IMR-90 (cell line): ENCODE results near the gene SLC2A8. TPM values are rescaled to one million over a fixed set of nuclear protein-coding genes. Genes with fewer than 3 reads are reported as not detected.

Experiments
- ATAC-seq: fragments of 200-7000 bp; cut with Tn5 transposase; 2 replicates; pipeline ENCODE4 v1.9.1; 2020; ENCODE audit warnings: low read depth, mild to moderate bottlenecking, moderate library complexity
- BruUV-seq: library from RNA; stranded (reverse); fragments of 400-500 nt; replicated peaks from 2 replicates; lab custom pipeline; 2021; lab: Mats Ljungman, UMichigan
- CTCF ChIA-PET: fragments of 300-600 bp; formaldehyde crosslinking; extraction: SDS; loops from one replicate; lab custom pipeline; 2021; ENCODE audit warnings: antibody characterized with exemption; lab: Yijun Ruan, JAX
- POLR2A ChIA-PET: fragments of 300-600 bp; sonication (Branson Sonifier 250); formaldehyde crosslinking; loops from one replicate; lab custom pipeline; 2022; ENCODE audit warnings: antibody characterized with exemption; ENCODE audit not compliant: unreplicated experiment; lab: Charles Lee
- DNase-seq: peaks from one replicate; pipeline ENCODE4 v3.0.0; 2013
- H2AFZ ChIP-seq: replicated peaks from 2 replicates; pipeline ENCODE3; 2013; ENCODE audit warnings: low read length, mild to moderate bottlenecking; ENCODE audit not compliant: poor library complexity
- H2AK5ac ChIP-seq: 2 replicates; pipeline ENCODE4 v1.6.1; 2013; ENCODE audit warnings: low read depth, low read length, inconsistent platforms
- H2AK9ac ChIP-seq: replicated peaks from 2 replicates; pipeline ENCODE3; 2013; ENCODE audit warnings: mild to moderate bottlenecking, low read depth, low read length, moderate library complexity; ENCODE audit not compliant: poor library complexity
- H2BK120ac ChIP-seq: 2 replicates; pipeline ENCODE4 v1.6.1; 2013; ENCODE audit warnings: low read depth, low read length, inconsistent platforms
- H2BK15ac ChIP-seq: 3 replicates; pipeline ENCODE4 v1.6.1; 2013; ENCODE audit warnings: low read depth, low read length, inconsistent platforms
- H2BK20ac ChIP-seq: 2 replicates; pipeline ENCODE4 v1.6.1; 2013; ENCODE audit warnings: low read depth, mild to moderate bottlenecking, inconsistent platforms, low read length, moderate library complexity
- H2BK5ac ChIP-seq: 2 replicates; pipeline ENCODE4 v1.6.1; 2013; ENCODE audit warnings: mild to moderate bottlenecking, low read depth, low read length, inconsistent platforms; ENCODE audit not compliant: poor library complexity, severe bottlenecking
- H3K14ac ChIP-seq: replicated peaks from 2 replicates; pipeline ENCODE4 v1.6.1; 2013; ENCODE audit warnings: low read depth, low read length, inconsistent platforms
- H3K18ac ChIP-seq: 2 replicates; pipeline ENCODE4 v1.6.1; 2013; ENCODE audit warnings: low read depth, low read length, control low read depth
- H3K23ac ChIP-seq: 2 replicates; pipeline ENCODE4 v1.6.1; 2013; ENCODE audit warnings: low read depth, low read length, inconsistent platforms
- H3K27ac ChIP-seq: 2 replicates; pipeline ENCODE4 v1.5.1; 2013; ENCODE audit warnings: mild to moderate bottlenecking, control low read depth, low read length; ENCODE audit not compliant: insufficient read depth
- H3K27me3 ChIP-seq: 2 replicates; pipeline ENCODE4 v1.6.1; 2013; ENCODE audit warnings: low read length; ENCODE audit not compliant: control insufficient read depth, insufficient read depth
- H3K36me3 ChIP-seq: 2 replicates; pipeline ENCODE4 v1.6.1; 2013; ENCODE audit warnings: low read length, mixed read lengths; ENCODE audit not compliant: control insufficient read depth, insufficient read depth
- H3K4ac ChIP-seq: 2 replicates; pipeline ENCODE4 v1.6.1; 2013; ENCODE audit warnings: low read depth, low read length, inconsistent platforms
- H3K4me1 ChIP-seq: 2 replicates; pipeline ENCODE4 v1.6.1; 2013; ENCODE audit warnings: low read length, mixed read lengths; ENCODE audit not compliant: control insufficient read depth, insufficient read depth
- H3K4me2 ChIP-seq: 2 replicates; pipeline ENCODE4 v1.6.1; 2013; ENCODE audit warnings: low read depth, mild to moderate bottlenecking, control low read depth, low read length, moderate library complexity
- H3K4me3 ChIP-seq: 2 replicates; pipeline ENCODE4 v1.5.1; 2013; ENCODE audit warnings: low read depth, mild to moderate bottlenecking, control low read depth, low read length, moderate library complexity; ENCODE audit not compliant: insufficient read depth
- H3K56ac ChIP-seq: 2 replicates; pipeline ENCODE4 v1.6.1; 2013; ENCODE audit warnings: low read length, inconsistent platforms; ENCODE audit not compliant: insufficient read depth; ENCODE audit errors: extremely low read depth
- H3K79me1 ChIP-seq, 2 experiments: 2 replicates each; pipeline ENCODE4 v1.6.1; 2013; ENCODE audit warnings: low read length in 2 of 2, inconsistent platforms in 1 of 2, low read depth in 1 of 2
- H3K9ac ChIP-seq: 2 replicates; pipeline ENCODE4 v1.6.1; 2013; ENCODE audit warnings: low read depth, low read length, control low read depth
- H3K9me1 ChIP-seq: 2 replicates; pipeline ENCODE4 v1.6.1; 2013; ENCODE audit warnings: low read length, inconsistent platforms; ENCODE audit not compliant: insufficient read depth
- H3K9me3 ChIP-seq: 2 replicates; pipeline ENCODE4 v1.6.1; 2013; ENCODE audit warnings: low read length; ENCODE audit not compliant: control insufficient read depth, insufficient read depth
- H4K20me1 ChIP-seq: 2 replicates; pipeline ENCODE4 v1.6.1; 2013; ENCODE audit warnings: low read length, inconsistent platforms; ENCODE audit not compliant: insufficient read depth
- H4K5ac ChIP-seq: 2 replicates; pipeline ENCODE4 v1.6.1; 2013; ENCODE audit warnings: mild to moderate bottlenecking, low read depth, low read length, control low read depth
- H4K8ac ChIP-seq, 2 experiments: 2 replicates each; pipeline ENCODE4 v1.6.1; 2013; ENCODE audit warnings: low read depth in 2 of 2, low read length in 2 of 2, control low read depth in 1 of 2, inconsistent platforms in 1 of 2
- H4K91ac ChIP-seq: 2 replicates; pipeline ENCODE4 v1.6.1; 2013; ENCODE audit warnings: low read depth, low read length, inconsistent platforms; ENCODE audit not compliant: insufficient read depth
- CEBPB ChIP-seq: IDR thresholded peaks from 2 replicates; pipeline ENCODE4 v1.6.1; 2012; ENCODE audit warnings: low read depth, low read length, improper control_type of control experiment
- CHD1 ChIP-seq: IDR thresholded peaks from 2 replicates; pipeline ENCODE4 v1.6.1; 2012; ENCODE audit warnings: low read depth, low read length, improper control_type of control experiment
- MAFK ChIP-seq: IDR thresholded peaks from 2 replicates; pipeline ENCODE4 v1.6.1; 2012; ENCODE audit warnings: low read depth, low read length, improper control_type of control experiment
- MAZ ChIP-seq: IDR thresholded peaks from 2 replicates; pipeline ENCODE4 v1.6.1; 2012; ENCODE audit warnings: low read depth, mild to moderate bottlenecking, low read length, improper control_type of control experiment, moderate library complexity, borderline replicate concordance
- RFX5 ChIP-seq: IDR thresholded peaks from 2 replicates; pipeline ENCODE4 v1.8.0; 2012; ENCODE audit warnings: low read depth, mild to moderate bottlenecking, low read length, moderate library complexity
- WGBS, 2 experiments: methylation state at CpG; one replicate each; pipeline versions ENCODE4 v1.1.5 to v1.1.7; 2013; ENCODE audit warnings: missing lambda C conversion rate in 2 of 2; ENCODE audit not compliant: insufficient read length in 1 of 2; ENCODE audit errors: extremely low coverage in 2 of 2; 5-methylcytosine and 5-hydroxymethylcytosine counted together
- dilution Hi-C: fragments of 300-500 bp; cut with HindIII; formaldehyde crosslinking; loops from one replicate; pipeline ENCODE4 v1.14.3; 2018; ENCODE audit warnings: low sequenced_read_pairs; ENCODE audit not compliant: unreplicated experiment
- in situ Hi-C: fragments of 300-500 bp; cut with MboI; formaldehyde crosslinking; loops from 3 replicates; pipeline ENCODE4 v1.14.3; 2019; ENCODE audit warnings: low sequenced_read_pairs, inconsistent platforms, mixed read lengths
- intact Hi-C: fragments of 100-400 bp; cut with micrococcal nuclease; formaldehyde crosslinking; loops from 2 replicates; pipeline ENCODE4 v1.10.0; 2022
- polyA plus RNA-seq, 3 experiments: library from polyadenylated mRNA; depleted of rRNA; stranded (reverse); fragments of >200 nt; gene quantifications; 2 replicates each; pipeline ENCODE4 v1.2.3, GENCODE V29; 2012; ENCODE audit warnings: low replicate concordance in 1 of 3
- total RNA-seq: library from RNA; depleted of rRNA; stranded (reverse); fragments of >200 nt; gene quantifications from 2 replicates; pipeline ENCODE4 v1.2.3, GENCODE V29; 2012
- TF ChIP-seq, protein P1 (sequence below): fragments of 150-350 bp; IDR thresholded peaks from 2 replicates; pipeline ENCODE4 v1.6.1; 2017; ENCODE audit warnings: mild to moderate bottlenecking, antibody characterized with exemption, low read length, low read depth
- TF ChIP-seq, protein P2 (sequence below): fragments of 150-350 bp; IDR thresholded peaks from 2 replicates; pipeline ENCODE4 v1.6.1; 2016; ENCODE audit warnings: low read depth, mild to moderate bottlenecking, low read length, moderate library complexity, borderline replicate concordance

Gene SLC2A8
- total and polyA plus RNA-seq, 2 of the 4 experiments (the other 2 are of a cell fraction) = 9.0 to 12.0 TPM

DNA sequence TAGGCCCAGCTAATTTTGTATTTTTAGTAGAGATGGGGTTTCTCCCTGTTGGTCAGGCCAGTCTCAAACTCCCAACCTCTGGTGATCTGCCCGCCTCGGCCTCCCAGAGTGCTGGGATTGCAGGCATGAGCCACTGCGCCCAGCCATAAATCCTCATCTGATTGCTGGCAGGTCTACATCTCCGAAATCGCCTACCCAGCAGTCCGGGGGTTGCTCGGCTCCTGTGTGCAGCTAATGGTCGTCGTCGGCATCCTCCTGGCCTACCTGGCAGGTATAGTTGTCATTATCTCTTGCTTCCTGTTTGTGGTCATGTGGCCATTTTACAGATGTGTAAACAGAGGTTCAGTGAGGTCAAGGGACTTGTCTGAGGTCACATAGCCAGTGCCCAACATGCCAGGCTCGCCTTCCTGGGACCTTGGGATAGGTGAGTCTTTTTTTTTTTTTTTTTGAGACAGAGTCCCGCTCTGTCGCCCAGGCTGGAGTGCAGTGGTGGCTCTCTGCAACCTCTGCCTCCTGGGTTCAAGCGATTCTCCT lies 2.8 kb downstream of the SLC2A8 start:
- no TSS peak for BruUV-seq
- H3K27ac ChIP-seq = no peak overlapping the region
- CTCF ChIA-PET = no interaction called here
- intact Hi-C loops (loop anchor here (10.0 kb wide), 1 partner anchor 115 kb away; no protein-coding TSS in a partner anchor), dilution Hi-C loops (no loop called here), in situ Hi-C loops (loop anchor here (5.0 to 25.0 kb wide), 2 partner anchors 183 to 463 kb away; no protein-coding TSS in a partner anchor)
- peaks cover 5% of the 10 kb centered on the region; the same call in 1 of the 2 replicates for H3K27me3 ChIP-seq
- H3K14ac ChIP-seq = no peak overlapping the region
- peaks cover 3% of the 10 kb centered on the region; the same call in 1 of the 2 replicates for H3K9me1 ChIP-seq
- no peak overlapping the region for H3K4ac ChIP-seq
- no peak overlapping the region for H4K5ac ChIP-seq
- DNase-seq = no peak
- peaks cover 0 to 13% of the 10 kb centered on the region in 2 experiments; a peak in 2 of 4 replicates for H3K79me1 ChIP-seq
- H3K23ac ChIP-seq = no peak overlapping the region
- no peak overlapping the region for H2BK20ac ChIP-seq
- no peak overlapping the region for H4K8ac ChIP-seq
- no peak overlapping the region for H3K4me2 ChIP-seq
- no peak overlapping the region for H2BK15ac ChIP-seq
- H3K4me1 ChIP-seq = peaks cover 2% of the 10 kb centered on the region; the same call in 1 of the 2 replicates
- no peak overlapping the region for H4K91ac ChIP-seq
- H3K9ac ChIP-seq = no peak overlapping the region
- 95% methylated on average over 4 of the region's 14 CpGs; no CpG with 5 or more reads in 1 of the 2 experiments for WGBS, 2 experiments
- peak overlapping the region; percentile 36 for H2AK9ac ChIP-seq
- H3K56ac ChIP-seq = no peak overlapping the region
- POLR2A ChIA-PET = interaction anchor here (0.7 kb wide), 1 partner anchor 91 kb away, joined by 11 read pairs; no protein-coding TSS in a partner anchor
- H3K36me3 ChIP-seq = peaks cover 1% of the 10 kb centered on the region; the same call in 1 of the 2 replicates
- no peak overlapping the region for H3K18ac ChIP-seq
- no peak overlapping the region for H3K4me3 ChIP-seq
- no peak overlapping the region for H2BK120ac ChIP-seq
- H2BK5ac ChIP-seq = no peak overlapping the region
- peaks cover 6% of the 10 kb centered on the region; the same call in 1 of the 2 replicates for H4K20me1 ChIP-seq
- H2AK5ac ChIP-seq = no peak overlapping the region
- no peak for ATAC-seq
- TF ChIP-seq MAFK = no peak
- no peak for TF ChIP-seq CHD1
- no peak for TF ChIP-seq MAZ
- TF ChIP-seq RFX5 = no peak
- TF ChIP-seq, protein P1, sequence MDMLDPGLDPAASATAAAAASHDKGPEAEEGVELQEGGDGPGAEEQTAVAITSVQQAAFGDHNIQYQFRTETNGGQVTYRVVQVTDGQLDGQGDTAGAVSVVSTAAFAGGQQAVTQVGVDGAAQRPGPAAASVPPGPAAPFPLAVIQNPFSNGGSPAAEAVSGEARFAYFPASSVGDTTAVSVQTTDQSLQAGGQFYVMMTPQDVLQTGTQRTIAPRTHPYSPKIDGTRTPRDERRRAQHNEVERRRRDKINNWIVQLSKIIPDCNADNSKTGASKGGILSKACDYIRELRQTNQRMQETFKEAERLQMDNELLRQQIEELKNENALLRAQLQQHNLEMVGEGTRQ = no peak
- no peak for TF ChIP-seq CEBPB
- TF ChIP-seq, protein P2, sequence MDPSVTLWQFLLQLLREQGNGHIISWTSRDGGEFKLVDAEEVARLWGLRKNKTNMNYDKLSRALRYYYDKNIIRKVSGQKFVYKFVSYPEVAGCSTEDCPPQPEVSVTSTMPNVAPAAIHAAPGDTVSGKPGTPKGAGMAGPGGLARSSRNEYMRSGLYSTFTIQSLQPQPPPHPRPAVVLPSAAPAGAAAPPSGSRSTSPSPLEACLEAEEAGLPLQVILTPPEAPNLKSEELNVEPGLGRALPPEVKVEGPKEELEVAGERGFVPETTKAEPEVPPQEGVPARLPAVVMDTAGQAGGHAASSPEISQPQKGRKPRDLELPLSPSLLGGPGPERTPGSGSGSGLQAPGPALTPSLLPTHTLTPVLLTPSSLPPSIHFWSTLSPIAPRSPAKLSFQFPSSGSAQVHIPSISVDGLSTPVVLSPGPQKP = no peak
- no peak overlapping the region for H2AFZ ChIP-seq
- H3K9me3 ChIP-seq = no peaks in the 10 kb centered on the region
